Measurements from ENCODE around the gene ICOS.

DNA sequence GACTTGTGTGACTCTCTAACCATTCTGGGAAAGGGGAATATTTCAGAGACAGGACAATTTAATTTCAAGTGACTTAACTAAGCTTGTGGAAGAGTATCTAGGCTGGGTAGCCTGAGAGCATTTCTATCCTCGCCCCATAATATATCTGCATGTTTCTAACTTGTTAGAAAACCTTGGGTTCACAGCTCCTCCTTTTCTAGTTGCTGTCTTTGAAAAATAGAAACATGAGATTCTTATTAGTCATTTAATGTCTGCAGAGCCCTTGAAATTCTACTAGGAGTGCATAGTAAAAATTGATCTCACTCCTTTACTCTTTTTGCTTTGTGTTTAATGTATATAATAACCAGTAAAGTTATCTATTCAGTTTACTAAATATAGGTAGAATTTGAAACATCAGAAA, 46.6 kb upstream of the ICOS start:
- TF ChIP-seq, protein P1, sequence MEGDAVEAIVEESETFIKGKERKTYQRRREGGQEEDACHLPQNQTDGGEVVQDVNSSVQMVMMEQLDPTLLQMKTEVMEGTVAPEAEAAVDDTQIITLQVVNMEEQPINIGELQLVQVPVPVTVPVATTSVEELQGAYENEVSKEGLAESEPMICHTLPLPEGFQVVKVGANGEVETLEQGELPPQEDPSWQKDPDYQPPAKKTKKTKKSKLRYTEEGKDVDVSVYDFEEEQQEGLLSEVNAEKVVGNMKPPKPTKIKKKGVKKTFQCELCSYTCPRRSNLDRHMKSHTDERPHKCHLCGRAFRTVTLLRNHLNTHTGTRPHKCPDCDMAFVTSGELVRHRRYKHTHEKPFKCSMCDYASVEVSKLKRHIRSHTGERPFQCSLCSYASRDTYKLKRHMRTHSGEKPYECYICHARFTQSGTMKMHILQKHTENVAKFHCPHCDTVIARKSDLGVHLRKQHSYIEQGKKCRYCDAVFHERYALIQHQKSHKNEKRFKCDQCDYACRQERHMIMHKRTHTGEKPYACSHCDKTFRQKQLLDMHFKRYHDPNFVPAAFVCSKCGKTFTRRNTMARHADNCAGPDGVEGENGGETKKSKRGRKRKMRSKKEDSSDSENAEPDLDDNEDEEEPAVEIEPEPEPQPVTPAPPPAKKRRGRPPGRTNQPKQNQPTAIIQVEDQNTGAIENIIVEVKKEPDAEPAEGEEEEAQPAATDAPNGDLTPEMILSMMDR (IDR thresholded peaks at IDR 0.05) = no peak
- TF ChIP-seq EZH2phosphoT487 (IDR thresholded peaks at IDR 0.05) = no peak
- no peak for TF ChIP-seq EZH2 (IDR thresholded peaks at IDR 0.05)

Data from neural progenitor cell (in vitro differentiated cells).